HepG2 (cell line): Measurements from ENCODE around the gene RNF213. TPM values are rescaled to one million over a fixed set of nuclear protein-coding genes. Genes with fewer than 3 reads are reported as not detected.
A peak's percentile ranks its signal among the peaks of the same experiment; 100 is the strongest.

Source experiments
- ATAC-seq: fragments of 200-7000 bp; cut with Tn5 transposase; 3 replicates; pipeline ENCODE4 v1.9.1; 2020; ENCODE audit warnings: mild to moderate bottlenecking, moderate library complexity
- BruUV-seq: library from RNA; stranded (reverse); fragments of 400-500 nt; replicated peaks from 2 replicates; lab custom pipeline; 2021; lab: Mats Ljungman, UMichigan
- CTCF ChIA-PET: fragments of 300-600 bp; formaldehyde crosslinking; extraction: SDS; loops from one replicate; lab custom pipeline; 2021; ENCODE audit warnings: low total read pairs, inconsistent platforms, low intra/inter-chr PET ratio; lab: Yijun Ruan, JAX
- POLR2A ChIA-PET: fragments of 350-600 bp; sonication (Branson Sonifier 250); formaldehyde crosslinking; loops from one replicate; lab custom pipeline; 2020; ENCODE audit warnings: antibody characterized with exemption, inconsistent platforms; lab: Yijun Ruan, JAX
- DNase-seq: peaks from one replicate; pipeline ENCODE4 v3.0.0-alpha.2; 2015; ENCODE audit warnings: low spot score
- FAIRE-seq: peaks from 3 replicates; lab custom pipeline; 2011; peaks lifted over from hg19 to GRCh38; lab: Jason Lieb, UNC
- H2AFZ ChIP-seq: one replicate; pipeline ENCODE4 v1.6.1; 2011; ENCODE audit warnings: low read length, inconsistent platforms
- H3K27ac ChIP-seq: fragments of 300-600 bp; 3 replicates; pipeline ENCODE4 v1.8.0; 2011; ENCODE audit warnings: mixed run types, mild to moderate bottlenecking, mixed read lengths, low read length, inconsistent platforms; ENCODE audit not compliant: insufficient read depth; ENCODE audit errors: extremely low read length
- H3K27me3 ChIP-seq, 2 experiments: fragments of 200-600 bp in 1 of 2; 2 replicates in 1 of 2; 3 replicates in 1 of 2; pipeline versions ENCODE4 v1.6.0 to v1.8.0; 2011; ENCODE audit warnings: low read length in 2 of 2, mild to moderate bottlenecking in 2 of 2, moderate library complexity in 2 of 2, inconsistent platforms in 1 of 2; ENCODE audit not compliant: insufficient read depth in 2 of 2, control insufficient read depth in 1 of 2
- H3K36me3 ChIP-seq, 2 experiments: fragments of 200-600 bp in 1 of 2; replicated peaks in 1 of 2; 2 replicates in 1 of 2; 3 replicates in 1 of 2; pipeline versions ENCODE4 v1.5.1 to v1.8.0; 2011; ENCODE audit warnings: low read length in 2 of 2, inconsistent platforms in 1 of 2; ENCODE audit not compliant: insufficient read depth in 2 of 2, control insufficient read depth in 1 of 2
- H3K4me1 ChIP-seq: 2 replicates; pipeline ENCODE4 v1.5.1; 2012; ENCODE audit warnings: low read length, inconsistent platforms; ENCODE audit not compliant: insufficient read depth
- H3K4me2 ChIP-seq: 2 replicates; pipeline ENCODE4 v1.6.0; 2011; ENCODE audit warnings: low read depth, low read length, inconsistent platforms
- H3K4me3 ChIP-seq, 3 experiments: fragments of 200-600 bp in 1 of 3; sonication (generic), shearing (Covaris generic) in 1 of 3; replicated peaks in 1 of 3; 2 replicates each; pipeline ENCODE4 v1.5.1; 2011 to 2016; ENCODE audit warnings: low read length in 3 of 3, inconsistent platforms in 2 of 3, low read depth in 2 of 3, mild to moderate bottlenecking in 2 of 3, control low read depth in 1 of 3, mixed read lengths in 1 of 3; ENCODE audit not compliant: insufficient read depth in 1 of 3
- H3K79me2 ChIP-seq: one replicate; pipeline ENCODE4 v1.6.1; 2011; ENCODE audit warnings: low read length, inconsistent platforms; ENCODE audit not compliant: insufficient read depth
- H3K9ac ChIP-seq: 2 replicates; pipeline ENCODE4 v1.6.0; 2011; ENCODE audit warnings: mild to moderate bottlenecking, low read depth, low read length, inconsistent platforms; ENCODE audit not compliant: insufficient read depth
- H3K9me3 ChIP-seq: 2 replicates; pipeline ENCODE4 v1.5.1; 2012; ENCODE audit warnings: mild to moderate bottlenecking, low read length
- H4K20me1 ChIP-seq: 2 replicates; pipeline ENCODE4 v1.6.0; 2011; ENCODE audit warnings: inconsistent platforms, mild to moderate bottlenecking, low read length, moderate library complexity; ENCODE audit not compliant: insufficient read depth
- ARHGAP35 ChIP-seq: sonication (generic); formaldehyde crosslinking; IDR thresholded peaks from 2 replicates; pipeline ENCODE4 v1.9.0; 2022; ENCODE audit warnings: mild to moderate bottlenecking, inconsistent platforms, moderate library complexity, missing genetic modification reagents, borderline replicate concordance
- KDM4B ChIP-seq: sonication (generic); formaldehyde crosslinking; IDR thresholded peaks from 2 replicates; pipeline ENCODE4 v1.4.0; 2020; ENCODE audit warnings: missing genetic modification reagents
- MIER3 ChIP-seq: IDR thresholded peaks from 2 replicates; pipeline ENCODE4 v1.6.1; 2016; ENCODE audit warnings: missing compliant biosample characterization, borderline replicate concordance
- NR2F6 ChIP-seq, 2 experiments: IDR thresholded peaks; 2 replicates each; pipeline ENCODE4 v1.6.1; 2016; ENCODE audit warnings: antibody characterized with exemption in 1 of 2, mild to moderate bottlenecking in 1 of 2
- TCF12 ChIP-seq, 2 experiments: fragments of 450-650 bp in 1 of 2; sonication (generic) in 1 of 2; formaldehyde crosslinking in 1 of 2; IDR thresholded peaks; 2 replicates each; pipeline versions ENCODE4 v1.6.1 to v1.8.0; 2017 to 2022; ENCODE audit warnings: antibody characterized with exemption in 1 of 2, mild to moderate bottlenecking in 1 of 2, missing genetic modification reagents in 1 of 2, moderate library complexity in 1 of 2
- ZKSCAN1 ChIP-seq: fragments of 150-350 bp; IDR thresholded peaks from 2 replicates; pipeline ENCODE4 v1.6.1; 2014; ENCODE audit warnings: low read length
- ZNF567 ChIP-seq: sonication (generic); formaldehyde crosslinking; IDR thresholded peaks from 2 replicates; pipeline ENCODE4 v1.8.1; 2023; ENCODE audit warnings: mild to moderate bottlenecking, missing genetic modification reagents, borderline replicate concordance
- WGBS: methylation state at CpG from one replicate; pipeline ENCODE4 v1.1.6; 2017; ENCODE audit warnings: low lambda C conversion rate; 5-methylcytosine and 5-hydroxymethylcytosine counted together
- in situ Hi-C: cut with HindIII; loops from 2 replicates; pipeline ENCODE4 v1.10.0; 2017; ENCODE audit warnings: low pct_unique_long_range_greater_than_20kb; ENCODE audit not compliant: extremely low pct_ligation_motif_present
- intact Hi-C: fragments of 100-400 bp; cut with micrococcal nuclease; formaldehyde crosslinking; loops from one replicate; pipeline ENCODE4 v1.10.0; 2022; ENCODE audit not compliant: unreplicated experiment
- polyA plus RNA-seq, 8 experiments: library from polyadenylated mRNA; depleted of rRNA in 3 of 8; stranded (reverse) in 7 of 8; unstranded in 1 of 8; fragments of >200 nt; fragmentation: Illumina TruSeq in 4 of 8; extraction: Trizol in 4 of 8; gene quantifications; 2 replicates each; pipeline versions ENCODE4 v1.2.1 to v1.2.3, GENCODE V29; 2011 to 2016; ENCODE audit warnings: low read depth in 4 of 8, missing spikeins in 1 of 8, mixed read lengths in 1 of 8; ENCODE audit not compliant: insufficient read depth in 1 of 8
- total RNA-seq, 5 experiments: library from RNA; depleted of rRNA; stranded (reverse); fragments of >200 nt; fragmentation: Illumina TruSeq; extraction: Trizol; gene quantifications; 2 replicates each; pipeline ENCODE4 v1.2.3, GENCODE V29; 2016; ENCODE audit warnings: low read depth in 1 of 5
- TF ChIP-seq, protein P1 (sequence below): fragments of 450-650 bp; IDR thresholded peaks from 2 replicates; pipeline ENCODE4 v1.6.1; 2017
- TF ChIP-seq, protein P2 (sequence below), 2 experiments: fragments of 450-650 bp in 1 of 2; sonication (generic) in 1 of 2; formaldehyde crosslinking in 1 of 2; IDR thresholded peaks; 2 replicates each; pipeline versions ENCODE4 v1.6.1 to v1.8.0; 2016 to 2022; ENCODE audit warnings: antibody characterized with exemption in 1 of 2, mild to moderate bottlenecking in 1 of 2, missing genetic modification reagents in 1 of 2

RNF213 gene
- total and polyA plus RNA-seq, 2 of the 13 experiments (the other 11 are each of a cell fraction or from before 2014, with no cell fraction given) = 38.6 to 38.7 TPM

DNA sequence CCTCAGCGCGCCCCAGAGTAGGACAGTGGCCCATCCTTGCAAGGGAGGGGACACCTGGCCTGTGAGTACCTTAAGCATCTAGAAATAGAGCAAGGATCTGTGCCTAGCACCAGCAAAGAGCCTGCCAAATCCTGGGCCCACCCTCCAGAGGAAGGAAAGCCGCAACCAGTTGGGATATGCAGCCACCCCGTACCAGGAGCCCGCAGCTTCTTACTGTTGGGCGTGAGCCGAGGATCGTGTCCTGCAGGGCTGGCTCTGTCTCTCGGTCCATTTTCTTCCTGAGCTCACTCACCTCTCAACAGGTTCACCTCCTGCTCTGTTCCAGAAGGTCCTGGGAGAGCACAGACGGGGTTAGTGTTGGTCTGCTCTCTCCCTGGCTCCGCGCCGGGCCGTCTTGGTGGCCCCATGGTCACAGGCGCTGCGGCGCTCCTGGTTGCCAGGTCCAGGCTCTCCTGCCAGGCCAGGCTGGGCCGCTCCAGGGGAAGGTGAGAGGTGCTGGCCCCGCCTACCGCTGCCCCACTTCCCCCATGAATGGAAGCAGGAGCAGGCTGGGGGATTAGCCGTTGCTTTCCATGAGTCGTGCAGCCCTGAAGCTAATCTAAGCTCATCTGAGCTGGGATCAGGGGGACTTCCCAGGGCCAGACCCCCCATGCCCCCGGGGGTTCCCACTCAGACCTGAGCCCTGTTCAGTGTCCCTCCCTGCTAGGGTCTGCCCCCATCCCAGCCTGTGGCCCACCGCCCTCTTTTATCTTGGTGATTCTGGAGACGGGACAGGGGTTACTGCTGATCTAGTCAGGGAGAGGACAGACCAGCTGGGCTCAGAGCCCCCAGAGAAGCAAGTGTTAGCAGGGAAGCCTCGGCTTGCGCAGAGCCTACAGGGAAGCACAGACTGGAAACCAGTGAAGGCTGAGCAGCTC lies 167.0 kb downstream of the RNF213 start:
- POLR2A ChIA-PET = interaction anchor here (1.0 to 1.2 kb wide), 2 partner anchors 27 to 544 kb away, joined by 4 to 8 read pairs; no protein-coding TSS in a partner anchor
- TF ChIP-seq ZNF567 (CRISPR knock-in tag) = 0 out of 2 replicates have a peak, but pooled peaks have one; percentile 9
- TF ChIP-seq, protein P1, sequence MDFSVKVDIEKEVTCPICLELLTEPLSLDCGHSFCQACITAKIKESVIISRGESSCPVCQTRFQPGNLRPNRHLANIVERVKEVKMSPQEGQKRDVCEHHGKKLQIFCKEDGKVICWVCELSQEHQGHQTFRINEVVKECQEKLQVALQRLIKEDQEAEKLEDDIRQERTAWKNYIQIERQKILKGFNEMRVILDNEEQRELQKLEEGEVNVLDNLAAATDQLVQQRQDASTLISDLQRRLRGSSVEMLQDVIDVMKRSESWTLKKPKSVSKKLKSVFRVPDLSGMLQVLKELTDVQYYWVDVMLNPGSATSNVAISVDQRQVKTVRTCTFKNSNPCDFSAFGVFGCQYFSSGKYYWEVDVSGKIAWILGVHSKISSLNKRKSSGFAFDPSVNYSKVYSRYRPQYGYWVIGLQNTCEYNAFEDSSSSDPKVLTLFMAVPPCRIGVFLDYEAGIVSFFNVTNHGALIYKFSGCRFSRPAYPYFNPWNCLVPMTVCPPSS = no peak
- no peak for TF ChIP-seq NR2F6 (IDR thresholded peaks at IDR 0.05)
- TF ChIP-seq NR2F6 (CRISPR knock-in tag; IDR thresholded peaks at IDR 0.05) = no peak
- no peak for TF ChIP-seq TCF12 (IDR thresholded peaks at IDR 0.05)
- no peak for TF ChIP-seq TCF12 (CRISPR knock-in tag; IDR thresholded peaks at IDR 0.05)
- TF ChIP-seq MIER3 = no peak
- TF ChIP-seq, protein P2, sequence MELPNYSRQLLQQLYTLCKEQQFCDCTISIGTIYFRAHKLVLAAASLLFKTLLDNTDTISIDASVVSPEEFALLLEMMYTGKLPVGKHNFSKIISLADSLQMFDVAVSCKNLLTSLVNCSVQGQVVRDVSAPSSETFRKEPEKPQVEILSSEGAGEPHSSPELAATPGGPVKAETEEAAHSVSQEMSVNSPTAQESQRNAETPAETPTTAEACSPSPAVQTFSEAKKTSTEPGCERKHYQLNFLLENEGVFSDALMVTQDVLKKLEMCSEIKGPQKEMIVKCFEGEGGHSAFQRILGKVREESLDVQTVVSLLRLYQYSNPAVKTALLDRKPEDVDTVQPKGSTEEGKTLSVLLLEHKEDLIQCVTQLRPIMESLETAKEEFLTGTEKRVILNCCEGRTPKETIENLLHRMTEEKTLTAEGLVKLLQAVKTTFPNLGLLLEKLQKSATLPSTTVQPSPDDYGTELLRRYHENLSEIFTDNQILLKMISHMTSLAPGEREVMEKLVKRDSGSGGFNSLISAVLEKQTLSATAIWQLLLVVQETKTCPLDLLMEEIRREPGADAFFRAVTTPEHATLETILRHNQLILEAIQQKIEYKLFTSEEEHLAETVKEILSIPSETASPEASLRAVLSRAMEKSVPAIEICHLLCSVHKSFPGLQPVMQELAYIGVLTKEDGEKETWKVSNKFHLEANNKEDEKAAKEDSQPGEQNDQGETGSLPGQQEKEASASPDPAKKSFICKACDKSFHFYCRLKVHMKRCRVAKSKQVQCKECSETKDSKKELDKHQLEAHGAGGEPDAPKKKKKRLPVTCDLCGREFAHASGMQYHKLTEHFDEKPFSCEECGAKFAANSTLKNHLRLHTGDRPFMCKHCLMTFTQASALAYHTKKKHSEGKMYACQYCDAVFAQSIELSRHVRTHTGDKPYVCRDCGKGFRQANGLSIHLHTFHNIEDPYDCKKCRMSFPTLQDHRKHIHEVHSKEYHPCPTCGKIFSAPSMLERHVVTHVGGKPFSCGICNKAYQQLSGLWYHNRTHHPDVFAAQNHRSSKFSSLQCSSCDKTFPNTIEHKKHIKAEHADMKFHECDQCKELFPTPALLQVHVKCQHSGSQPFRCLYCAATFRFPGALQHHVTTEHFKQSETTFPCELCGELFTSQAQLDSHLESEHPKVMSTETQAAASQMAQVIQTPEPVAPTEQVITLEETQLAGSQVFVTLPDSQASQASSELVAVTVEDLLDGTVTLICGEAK (IDR thresholded peaks at IDR 0.05) = no peak
- TF ChIP-seq, protein P2 (CRISPR knock-in tag; IDR thresholded peaks at IDR 0.05) = no peak
- no peak for TF ChIP-seq ARHGAP35
- no peak for TF ChIP-seq KDM4B (CRISPR knock-in tag)
- TF ChIP-seq ZKSCAN1 = no peak

More for the DNA sequence above, 167.0 kb downstream of the RNF213 start:
- H3K27ac ChIP-seq = no peak overlapping the region
- CTCF ChIA-PET = interaction anchor here (1.5 to 5.9 kb wide), 4 partner anchors 85 to 554 kb away, joined by 4 to 114 read pairs (median 8); no protein-coding TSS in a partner anchor
- no peak overlapping the region for H3K4me2 ChIP-seq
- no peak overlapping the region for H3K4me3 ChIP-seq
- ATAC-seq (no peak), FAIRE-seq (no peak), DNase-seq (no peak)
- no TSS peak for BruUV-seq
- intact Hi-C loops (loop anchor here (1.0 to 5.0 kb wide), 4 partner anchors 84 to 550 kb away; no protein-coding TSS in a partner anchor), in situ Hi-C loops (loop anchor here (5.0 kb wide), 3 partner anchors 80 to 555 kb away; no protein-coding TSS in a partner anchor)
- H3K9ac ChIP-seq = no peak overlapping the region
- H3K79me2 ChIP-seq = no peaks in the 10 kb centered on the region
- no peaks in the 10 kb centered on the region for H3K9me3 ChIP-seq
- H3K27me3 ChIP-seq = no peaks in the 10 kb centered on the region
- H3K36me3 ChIP-seq = no peaks in the 10 kb centered on the region
- H3K4me1 ChIP-seq = no peaks in the 10 kb centered on the region
- 89% methylated on average over 22 of the region's 27 CpGs for WGBS
- no peak overlapping the region for H2AFZ ChIP-seq
- H4K20me1 ChIP-seq = no peaks in the 10 kb centered on the region; the same call in 1 of the 2 replicates
